OCI-LY7 (cell line): ENCODE data around the gene ADAMTS13. TPM values are rescaled to one million over a fixed set of nuclear protein-coding genes. Genes with fewer than 3 reads are reported as not detected.
"Not testable (repeated sequence)": the region's sequence is repeated elsewhere in the genome, so short reads cannot be mapped to it uniquely, and the experiment has no call there.

ENCODE experiments used
- BruUV-seq: library from RNA; stranded (reverse); fragments of 400-500 nt; replicated peaks from 2 replicates; lab custom pipeline; 2021; lab: Mats Ljungman, UMichigan
- CTCF ChIA-PET: fragments of 300-600 bp; sonication (Branson Sonifier 250); formaldehyde crosslinking; loops from one replicate; lab custom pipeline; 2022; ENCODE audit warnings: antibody characterized with exemption; ENCODE audit not compliant: unreplicated experiment; lab: Charles Lee
- POLR2A ChIA-PET: fragments of 300-600 bp; sonication (Branson Sonifier 250); formaldehyde crosslinking; loops from one replicate; lab custom pipeline; 2022; ENCODE audit warnings: antibody characterized with exemption; lab: Charles Lee
- DNase-seq: peaks from one replicate; pipeline ENCODE4 v3.0.0-alpha.2; 2015; ENCODE audit warnings: low spot score
- H2AFZ ChIP-seq: fragments of 200-600 bp; sonication (generic), shearing (Covaris generic); 2 replicates; pipeline ENCODE4 v1.6.1; 2014; ENCODE audit warnings: mild to moderate bottlenecking, antibody characterized with exemption, low read length, moderate library complexity
- H3K27ac ChIP-seq: fragments of 200-600 bp; sonication (generic); 2 replicates; pipeline ENCODE4 v1.5.1; 2014; ENCODE audit warnings: mixed run types, low read depth, mild to moderate bottlenecking, moderate library complexity, low read length, inconsistent platforms; ENCODE audit not compliant: poor library complexity, severe bottlenecking
- H3K36me3 ChIP-seq: fragments of 200-600 bp; sonication (generic); 2 replicates; pipeline ENCODE4 v1.6.1; 2014; ENCODE audit warnings: mild to moderate bottlenecking, antibody characterized with exemption, low read length, moderate library complexity, mixed read lengths; ENCODE audit not compliant: insufficient read depth
- H3K4me1 ChIP-seq: fragments of 200-600 bp; sonication (generic); 2 replicates; pipeline ENCODE4 v1.5.1; 2014; ENCODE audit warnings: mild to moderate bottlenecking, low read length; ENCODE audit not compliant: insufficient read depth, poor library complexity, severe bottlenecking
- H3K4me2 ChIP-seq: fragments of 200-600 bp; sonication (generic); 2 replicates; pipeline ENCODE4 v1.6.1; 2014; ENCODE audit warnings: mild to moderate bottlenecking, low read length
- H3K4me3 ChIP-seq: fragments of 200-600 bp; sonication (generic); 2 replicates; pipeline ENCODE4 v1.5.1; 2014; ENCODE audit warnings: mild to moderate bottlenecking, low read depth, low read length; ENCODE audit not compliant: poor library complexity, severe bottlenecking
- H3K79me2 ChIP-seq: fragments of 200-600 bp; sonication (generic); 2 replicates; pipeline ENCODE4 v1.6.1; 2016; ENCODE audit warnings: low read depth, mild to moderate bottlenecking, low read length, moderate library complexity, mixed read lengths; ENCODE audit not compliant: insufficient read depth
- H3K9me2 ChIP-seq: fragments of 200-600 bp; sonication (generic); 2 replicates; pipeline ENCODE4 v1.6.1; 2016; ENCODE audit warnings: mild to moderate bottlenecking, low read length, mixed read lengths; ENCODE audit not compliant: insufficient read depth
- H3K9me3 ChIP-seq: fragments of 200-600 bp; sonication (generic); 2 replicates; pipeline ENCODE4 v1.6.1; 2014; ENCODE audit warnings: mild to moderate bottlenecking, mixed run types, low read length, mixed read lengths
- H4K20me1 ChIP-seq: fragments of 200-600 bp; sonication (generic); 2 replicates; pipeline ENCODE4 v1.6.1; 2014; ENCODE audit warnings: mild to moderate bottlenecking, antibody characterized with exemption, low read length, moderate library complexity, mixed read lengths; ENCODE audit not compliant: insufficient read depth
- EZH2phosphoT487 ChIP-seq: fragments of 200-600 bp; sonication (generic); IDR thresholded peaks from 2 replicates; pipeline ENCODE4 v1.6.1; 2018; ENCODE audit warnings: low read depth, borderline replicate concordance, mild to moderate bottlenecking, mixed run types, antibody characterized with exemption, low read length, moderate library complexity, mixed read lengths
- intact Hi-C: fragments of 100-400 bp; cut with micrococcal nuclease; formaldehyde crosslinking; loops from one replicate; pipeline ENCODE4 v1.10.0; 2022; ENCODE audit not compliant: unreplicated experiment
- total RNA-seq, 2 experiments: library from RNA; depleted of rRNA in 1 of 2; stranded (reverse); fragments of >200 nt in 1 of 2; shearing (Covaris generic) in 1 of 2; gene quantifications; 2 replicates each; pipeline ENCODE4 v1.2.3, GENCODE V29; 2014 to 2022
- TF ChIP-seq, protein P1 (sequence below): fragments of 200-600 bp; sonication (generic); conservative IDR thresholded peaks from 2 replicates; pipeline ENCODE4 v1.5.1; 2014; ENCODE audit warnings: mild to moderate bottlenecking, antibody characterized with exemption, low read length, moderate library complexity, mixed read lengths

The ADAMTS13 gene
- total RNA-seq, 2 experiments from 2014 or later = 6.2 to 18.1 TPM

- no peaks in the 10 kb centered on the region for H3K9me3 ChIP-seq
- H3K4me3 ChIP-seq = peak overlapping the region; percentile 91
- H3K4me2 ChIP-seq = peak overlapping the region; percentile 94
- no peaks in the 10 kb centered on the region for H3K9me2 ChIP-seq
- H3K27ac ChIP-seq = peak overlapping the region; percentile 67
- TF ChIP-seq EZH2phosphoT487 = no peak
- TF ChIP-seq, protein P1, sequence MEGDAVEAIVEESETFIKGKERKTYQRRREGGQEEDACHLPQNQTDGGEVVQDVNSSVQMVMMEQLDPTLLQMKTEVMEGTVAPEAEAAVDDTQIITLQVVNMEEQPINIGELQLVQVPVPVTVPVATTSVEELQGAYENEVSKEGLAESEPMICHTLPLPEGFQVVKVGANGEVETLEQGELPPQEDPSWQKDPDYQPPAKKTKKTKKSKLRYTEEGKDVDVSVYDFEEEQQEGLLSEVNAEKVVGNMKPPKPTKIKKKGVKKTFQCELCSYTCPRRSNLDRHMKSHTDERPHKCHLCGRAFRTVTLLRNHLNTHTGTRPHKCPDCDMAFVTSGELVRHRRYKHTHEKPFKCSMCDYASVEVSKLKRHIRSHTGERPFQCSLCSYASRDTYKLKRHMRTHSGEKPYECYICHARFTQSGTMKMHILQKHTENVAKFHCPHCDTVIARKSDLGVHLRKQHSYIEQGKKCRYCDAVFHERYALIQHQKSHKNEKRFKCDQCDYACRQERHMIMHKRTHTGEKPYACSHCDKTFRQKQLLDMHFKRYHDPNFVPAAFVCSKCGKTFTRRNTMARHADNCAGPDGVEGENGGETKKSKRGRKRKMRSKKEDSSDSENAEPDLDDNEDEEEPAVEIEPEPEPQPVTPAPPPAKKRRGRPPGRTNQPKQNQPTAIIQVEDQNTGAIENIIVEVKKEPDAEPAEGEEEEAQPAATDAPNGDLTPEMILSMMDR = peak; percentile 72
- peaks cover 56% of the 10 kb centered on the region for H3K79me2 ChIP-seq
- H2AFZ ChIP-seq = no peak overlapping the region
- intact Hi-C loops = loop anchor here (2.0 kb wide), 1 partner anchor 38 kb away; the partner anchor contains the start of gene SURF6
- no TSS peak for BruUV-seq
- peak; percentile 65 for DNase-seq
- POLR2A ChIA-PET = interaction anchor here (1.4 kb wide), 1 partner anchor 22 kb away, joined by 4 read pairs; no protein-coding TSS in a partner anchor
- H3K36me3 ChIP-seq = peaks cover 35% of the 10 kb centered on the region
- peaks cover 34% of the 10 kb centered on the region for H3K4me1 ChIP-seq
- CTCF ChIA-PET = interaction anchor here (1.0 kb wide), 1 partner anchor 18 kb away, joined by 3 read pairs; no protein-coding TSS in a partner anchor
- peaks cover 21% of the 10 kb centered on the region for H4K20me1 ChIP-seq
Observed at GRCh38 chr9:133375116-133375723, 46.9 kb upstream of the ADAMTS13 start.

- TF ChIP-seq, protein P1 = no peak
- TF ChIP-seq EZH2phosphoT487 = no peak
- no TSS peak for BruUV-seq
- Histone ChIP-seq H3K27ac (peak within 1 kb of the TSS; percentile 67), H3K9me2 (no peaks in the 10 kb centered on the region), H3K4me1 (peaks cover 27% of the 10 kb centered on the region), H3K9me3 (no peaks in the 10 kb centered on the region), H3K36me3 (peaks cover 27% of the 10 kb centered on the region), H3K4me2 (peak within 1 kb of the TSS; percentile 94), H3K79me2 (peaks cover 48% of the 10 kb centered on the region), H4K20me1 (peaks cover 13% of the 10 kb centered on the region), H3K4me3 (peak within 1 kb of the TSS; percentile 91), H2AFZ (peak within 1 kb of the TSS; percentile 93)
- DNase-seq = peak; percentile 97
- CTCF ChIA-PET = no interaction called here
- intact Hi-C loops = loop anchor here (1.0 to 2.0 kb wide), 2 partner anchors 20 to 39 kb away; partner anchors contain the start of genes SURF1, SURF2 and SURF6
- POLR2A ChIA-PET = no interaction called here
Observed at GRCh38 chr9:133375724-133376654, 46.2 kb upstream of the ADAMTS13 start, which contains the start of the genes STKLD1 and SURF4. TSS of gene STKLD1 (plus strand) at chr9:133376366. CDS start at chr9:133376474, 108 bp downstream. TSS of gene SURF4 (minus strand) at chr9:133376060. CDS start at chr9:133375969, 91 bp downstream.

- DNase-seq, intact Hi-C loops, CTCF ChIA-PET, H3K27ac ChIP-seq, H3K9me3 ChIP-seq, H3K4me2 ChIP-seq, H3K4me3 ChIP-seq, H4K20me1 ChIP-seq, H3K9me2 ChIP-seq, BruUV-seq, H2AFZ ChIP-seq: not testable (repeated sequence)
- POLR2A ChIA-PET = interaction anchor here (1.0 kb wide), 1 partner anchor 101 kb away, joined by 3 read pairs; the partner anchor contains the start of gene SLC2A6
- peaks cover 35% of the 10 kb centered on the region for H3K79me2 ChIP-seq
- H3K4me1 ChIP-seq = peaks cover 14% of the 10 kb centered on the region
- H3K36me3 ChIP-seq = peaks cover 14% of the 10 kb centered on the region
Observed at GRCh38 chr9:133377280-133377679, 44.9 kb upstream of the ADAMTS13 start.
